A204.1 (cell line): ENCODE data around the gene FAM168B.

Experiments used
- FAIRE-seq: peaks from 2 replicates; lab custom pipeline; 2012; peaks lifted over from hg19 to GRCh38; lab: Jason Lieb, UNC

The FAM168B gene

DNA sequence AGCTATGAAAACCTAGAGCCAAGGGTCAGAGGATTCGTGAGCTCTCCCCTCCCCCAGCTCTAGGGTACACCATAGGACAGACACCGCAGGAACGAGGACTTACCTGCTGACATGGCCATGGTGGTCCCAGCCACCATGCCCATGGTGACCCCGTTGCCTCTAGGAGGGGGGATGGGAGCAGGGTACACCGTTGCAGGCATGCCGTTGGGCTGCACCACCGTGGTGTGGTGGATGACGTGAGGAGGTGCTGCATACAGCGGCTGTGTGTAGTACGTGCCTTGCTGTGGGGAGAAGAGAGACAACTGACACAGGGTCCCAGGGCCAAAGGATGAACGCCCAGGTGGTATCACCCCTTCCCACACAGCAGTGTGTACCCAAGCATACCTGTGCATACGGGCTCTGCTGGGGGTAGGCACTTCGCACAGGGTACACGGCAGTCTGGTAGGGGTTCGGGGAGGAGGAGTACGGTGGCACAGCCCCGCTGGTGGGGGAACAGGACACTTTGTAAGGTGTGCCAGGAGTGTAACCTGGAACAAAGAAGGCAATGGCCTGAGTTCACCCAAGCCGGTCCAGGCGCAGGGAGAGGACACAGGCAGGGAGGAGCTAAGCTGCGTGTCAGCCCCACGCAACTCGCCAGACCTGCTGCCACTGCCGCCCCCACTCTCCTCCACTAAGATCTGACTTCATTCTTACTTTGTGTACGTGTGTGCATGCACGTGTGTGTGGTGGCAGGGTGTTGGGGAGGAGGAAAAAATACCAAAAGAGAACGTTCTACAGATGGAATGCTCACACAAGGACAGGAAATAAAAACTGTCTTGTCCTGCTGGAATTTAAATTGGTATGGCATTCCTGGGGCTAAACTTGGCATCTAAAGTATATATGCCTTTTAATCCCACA, 37.8 kb downstream of the FAM168B start:
- FAIRE-seq, result no peak

DNA sequence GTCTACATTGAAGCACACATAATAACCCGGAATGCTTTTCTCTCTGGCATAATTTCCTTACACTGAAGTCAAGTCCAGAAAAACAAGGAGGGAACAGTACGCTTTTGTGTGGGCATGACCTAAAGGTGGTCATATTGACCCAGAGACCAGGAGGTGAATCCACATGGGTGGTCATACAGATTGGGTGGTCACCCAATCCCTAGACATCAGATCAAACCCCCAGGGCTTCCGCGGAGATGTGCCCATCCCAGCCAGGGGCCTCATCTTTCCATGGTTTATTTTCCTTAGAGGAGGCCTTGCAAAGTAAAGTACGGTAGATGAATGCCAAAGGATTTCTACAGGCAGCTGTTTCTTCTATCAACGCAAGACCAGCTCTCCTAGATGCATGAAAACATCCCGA, 38.8 kb downstream of the FAM168B start:
- no peak for FAIRE-seq

DNA sequence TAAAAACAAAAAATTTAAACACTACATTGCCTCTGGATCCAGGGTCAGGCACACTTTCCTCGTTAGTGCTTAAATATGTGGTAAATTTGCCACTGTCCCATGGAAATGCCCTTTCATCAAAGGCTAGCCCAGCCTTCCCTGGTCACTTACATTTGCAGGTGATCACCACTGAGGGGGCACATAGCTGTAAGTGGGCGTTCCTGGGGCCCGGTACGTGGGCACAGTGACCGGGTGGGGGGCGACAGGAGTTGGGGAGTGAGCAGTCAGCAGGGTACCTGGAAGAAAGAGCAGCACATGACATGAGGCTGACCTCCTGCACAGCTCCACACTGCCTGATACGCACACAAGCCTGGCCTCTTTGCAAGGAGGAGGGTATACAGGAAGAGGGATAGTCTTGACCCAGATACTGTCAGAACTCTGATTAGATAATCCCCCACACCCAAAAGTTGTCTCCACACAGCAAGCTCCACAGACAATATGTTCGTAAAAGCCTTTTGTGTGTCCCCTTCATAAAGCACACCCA, 40.5 kb downstream of the FAM168B start:
- no peak for FAIRE-seq

DNA sequence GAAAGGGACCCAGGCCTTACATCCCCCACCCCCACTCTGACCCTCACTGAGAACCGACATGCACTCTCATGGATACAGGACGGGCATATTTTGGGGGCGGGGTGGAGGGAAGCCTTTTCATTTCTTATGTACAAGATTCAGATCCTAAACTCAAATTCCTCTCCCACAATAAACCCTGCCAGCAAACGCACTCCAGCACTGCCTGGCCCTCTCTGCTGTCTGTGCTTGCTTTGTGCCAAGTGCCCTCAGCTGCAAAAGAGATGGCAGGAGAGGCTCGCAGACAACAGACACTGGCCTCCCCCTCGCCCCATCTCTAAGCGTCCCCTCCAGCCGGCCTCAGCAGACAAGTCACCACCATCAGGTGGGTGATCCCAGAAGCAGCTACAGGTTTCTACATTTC, 42.4 kb downstream of the FAM168B start:
- no peak for FAIRE-seq

DNA sequence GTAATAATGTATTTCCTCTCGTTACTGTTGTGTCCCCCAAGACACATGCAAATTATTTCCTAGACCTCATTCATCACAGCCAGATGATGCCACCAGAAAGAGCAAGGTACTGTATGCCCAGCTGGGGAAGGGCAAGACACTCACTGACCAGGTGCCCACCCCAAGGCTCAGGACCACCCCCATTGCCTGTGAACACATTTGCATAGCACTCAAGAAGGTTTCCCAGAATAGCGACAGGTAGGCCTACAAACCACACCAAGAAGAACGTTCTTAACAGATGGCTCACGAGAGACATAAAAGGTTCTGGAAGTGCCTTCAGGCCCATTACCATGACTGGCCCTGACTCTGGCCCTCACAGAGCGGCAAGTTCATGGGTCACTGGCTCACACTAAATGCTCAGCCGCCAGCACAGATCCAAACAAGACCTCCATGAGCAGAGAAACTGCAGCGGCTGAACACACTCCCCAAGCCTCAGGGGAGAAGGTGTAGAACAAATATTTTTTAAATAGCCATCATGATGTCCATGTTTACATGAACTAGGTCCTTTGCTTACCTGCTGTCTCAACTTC, 44.0 kb downstream of the FAM168B start:
- no peak for FAIRE-seq

DNA sequence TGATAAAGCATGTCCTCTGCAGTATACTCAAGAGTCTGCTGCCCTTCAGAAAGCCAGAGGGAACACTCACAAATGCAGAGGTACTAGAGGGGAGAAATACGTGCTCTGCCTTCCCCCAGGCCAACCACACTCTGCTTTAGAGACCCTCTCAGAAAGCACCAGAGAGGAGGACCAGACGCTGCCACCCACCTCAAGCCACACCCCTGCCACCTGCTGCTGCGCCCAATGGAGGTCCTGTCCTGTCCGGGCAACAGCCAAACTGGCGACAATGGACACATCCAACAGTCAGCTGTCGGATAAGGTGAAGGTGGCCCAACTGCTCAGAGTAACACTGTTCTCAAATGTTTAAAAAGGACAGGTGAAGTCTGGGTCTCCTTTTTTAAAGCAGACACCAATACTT, 44.6 kb downstream of the FAM168B start:
- no peak for FAIRE-seq

DNA sequence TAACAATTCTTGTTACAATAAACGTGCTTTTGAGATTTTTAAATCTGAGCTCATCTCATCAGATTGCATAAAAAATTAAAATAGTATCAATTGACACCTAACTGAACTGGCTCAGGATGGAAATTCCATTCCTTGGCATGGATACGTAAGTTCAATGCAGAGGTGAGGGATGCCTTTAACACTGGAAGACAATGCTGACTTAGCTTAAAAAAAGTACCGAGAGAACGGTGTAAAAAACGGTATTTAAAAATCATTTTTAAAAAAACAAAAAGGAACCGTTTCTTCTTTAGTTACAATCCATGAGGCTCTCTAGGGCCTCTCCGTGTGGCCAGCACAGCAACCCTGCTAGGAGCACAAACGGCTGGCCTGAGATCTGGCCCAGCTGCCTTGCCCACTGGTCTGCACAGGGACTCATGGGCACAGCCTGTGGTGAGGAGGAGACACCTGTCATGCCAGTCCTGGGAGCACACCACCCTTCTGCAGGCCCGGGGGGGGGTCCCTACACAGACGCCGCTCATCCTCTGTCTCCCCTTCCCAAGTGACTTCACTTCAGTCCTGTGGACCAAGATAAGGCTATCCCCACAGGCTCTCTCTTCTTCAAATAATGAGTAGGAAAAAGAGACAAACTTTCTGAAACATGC, 45.2 kb downstream of the FAM168B start:
- no peak for FAIRE-seq

DNA sequence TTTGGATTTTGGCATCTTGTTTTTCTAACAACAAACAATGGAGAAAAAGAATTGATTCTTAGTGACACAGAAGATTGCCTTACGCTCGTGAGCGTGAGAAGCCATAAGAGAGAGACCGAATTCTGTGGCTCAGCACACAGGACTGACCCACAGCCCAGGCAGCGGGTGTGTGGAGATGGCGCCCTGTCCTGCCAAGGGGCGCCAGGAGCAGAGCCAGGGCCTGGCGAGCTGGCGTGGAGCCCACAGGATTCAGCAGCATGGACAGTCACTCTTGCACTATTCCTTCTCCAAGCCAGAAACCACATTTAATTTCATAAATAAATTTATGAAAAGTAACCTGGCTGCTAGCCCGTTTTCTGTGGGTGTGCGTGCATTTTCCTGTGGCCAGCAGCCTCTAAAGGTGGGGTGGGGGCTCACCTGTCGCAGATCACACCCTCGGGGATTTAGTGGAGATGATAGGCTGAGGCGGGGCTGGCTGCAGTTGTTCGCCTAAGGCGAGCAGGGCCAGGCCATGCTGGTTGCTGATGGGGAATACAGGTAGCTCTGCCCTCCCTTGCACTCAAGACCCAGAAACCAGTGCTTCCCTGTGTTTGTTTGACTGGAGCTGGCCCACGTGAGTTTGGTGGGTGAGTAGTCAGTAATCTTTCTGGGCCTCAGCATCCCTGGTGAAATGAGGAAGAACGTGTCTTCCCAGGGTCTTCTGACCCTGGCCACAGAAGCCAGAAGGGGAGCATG, 46.2 kb downstream of the FAM168B start:
- no peak for FAIRE-seq

DNA sequence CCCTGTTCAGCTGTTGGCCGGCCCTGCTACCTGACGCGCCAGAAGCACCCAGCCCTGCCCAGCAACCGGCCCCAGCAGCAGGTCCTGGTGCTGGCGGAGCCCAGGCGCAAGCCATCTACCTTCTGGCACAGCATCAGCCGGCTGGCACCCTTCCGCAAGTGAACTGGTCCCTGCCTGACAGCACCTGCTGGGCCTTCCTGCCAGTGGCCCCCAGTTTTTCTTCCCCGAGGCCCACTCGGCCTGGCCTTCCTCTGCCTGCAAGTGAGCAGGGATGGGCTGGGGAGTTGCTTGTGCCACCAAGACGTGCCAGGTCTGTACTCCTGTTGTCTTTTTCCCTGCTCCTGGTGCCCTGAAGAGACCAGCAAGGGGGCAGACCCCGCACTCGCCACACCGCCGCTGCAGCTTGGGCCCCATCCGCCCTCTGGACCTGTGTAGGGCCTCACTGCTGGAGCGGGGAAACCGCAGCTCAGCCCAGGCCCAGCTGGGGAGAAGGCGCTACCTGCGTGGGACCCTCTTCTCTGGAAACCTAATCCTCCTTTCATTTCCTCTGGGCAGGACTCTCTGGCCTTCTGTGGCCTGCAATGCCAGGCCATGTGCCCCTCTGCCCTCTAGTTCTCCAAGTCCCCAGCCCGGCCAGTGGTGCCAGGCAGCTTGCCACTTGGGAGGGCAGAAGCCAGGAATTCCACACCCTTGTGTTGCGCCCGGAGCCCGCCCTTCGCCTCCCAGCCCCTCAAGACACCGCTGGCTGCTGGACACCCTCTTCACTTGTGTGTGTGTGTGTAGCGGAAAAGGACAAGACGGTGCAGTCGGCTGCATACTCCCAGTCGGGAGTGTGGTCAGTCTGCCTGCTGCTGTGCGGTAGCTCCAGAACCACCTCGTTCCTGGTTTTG, 47.0 kb downstream of the FAM168B start:
- FAIRE-seq, result no peak

DNA sequence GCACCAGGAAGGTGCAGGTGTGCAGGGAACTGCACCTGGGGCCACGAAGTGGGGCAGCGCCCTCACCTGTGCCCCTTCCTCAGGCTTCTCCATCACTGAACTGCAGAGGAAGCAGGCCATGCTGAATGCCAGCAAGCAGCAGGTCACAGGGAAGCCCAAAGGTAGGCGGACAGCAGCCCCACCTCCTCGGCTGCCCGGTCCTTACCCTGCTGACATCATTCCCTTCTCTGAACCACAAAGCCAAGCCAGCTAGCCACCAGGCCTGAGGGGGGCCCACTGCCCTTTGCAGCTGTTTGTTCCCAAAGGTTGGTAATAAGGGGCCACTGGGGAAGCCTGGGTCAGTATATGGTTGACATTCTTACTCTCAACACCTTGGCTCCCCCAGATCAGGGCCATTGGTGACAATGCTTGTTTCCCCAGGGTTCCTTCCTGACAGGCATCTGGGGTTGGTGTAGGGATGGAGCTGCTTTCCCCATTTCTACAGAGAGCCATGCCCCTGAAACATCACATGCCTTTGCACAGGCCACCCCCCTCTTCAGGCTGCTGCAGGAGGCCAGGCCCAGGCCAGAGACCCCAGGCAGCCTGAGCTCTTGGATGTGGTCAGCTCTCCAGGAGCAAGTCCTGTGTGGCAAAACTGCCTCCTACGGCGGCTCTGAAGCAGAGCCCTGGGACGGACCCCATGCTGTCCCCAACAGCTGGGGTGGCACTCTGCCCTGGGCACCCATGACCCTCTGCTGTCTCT, 47.8 kb downstream of the FAM168B start:
- no peak for FAIRE-seq

DNA sequence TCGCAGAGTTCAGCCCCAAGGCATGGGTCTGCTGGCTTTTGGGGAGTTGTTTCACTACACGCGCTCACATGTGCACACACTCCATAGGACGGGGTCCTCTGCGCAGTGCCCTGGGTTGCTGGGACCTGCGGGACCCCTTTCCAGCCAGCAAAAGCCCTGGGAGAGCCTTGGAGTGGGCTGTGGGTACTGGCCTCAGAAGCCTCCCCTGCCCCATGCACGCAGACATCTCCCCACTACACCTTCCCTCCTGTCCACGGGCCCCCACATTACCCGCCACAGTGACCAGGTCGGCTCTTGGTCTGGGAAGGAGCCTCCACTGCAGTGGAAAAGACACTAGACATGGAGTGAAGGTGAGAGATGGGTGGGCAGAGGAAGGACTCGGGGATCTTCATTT, 48.5 kb downstream of the FAM168B start:
- FAIRE-seq, result no peak

DNA sequence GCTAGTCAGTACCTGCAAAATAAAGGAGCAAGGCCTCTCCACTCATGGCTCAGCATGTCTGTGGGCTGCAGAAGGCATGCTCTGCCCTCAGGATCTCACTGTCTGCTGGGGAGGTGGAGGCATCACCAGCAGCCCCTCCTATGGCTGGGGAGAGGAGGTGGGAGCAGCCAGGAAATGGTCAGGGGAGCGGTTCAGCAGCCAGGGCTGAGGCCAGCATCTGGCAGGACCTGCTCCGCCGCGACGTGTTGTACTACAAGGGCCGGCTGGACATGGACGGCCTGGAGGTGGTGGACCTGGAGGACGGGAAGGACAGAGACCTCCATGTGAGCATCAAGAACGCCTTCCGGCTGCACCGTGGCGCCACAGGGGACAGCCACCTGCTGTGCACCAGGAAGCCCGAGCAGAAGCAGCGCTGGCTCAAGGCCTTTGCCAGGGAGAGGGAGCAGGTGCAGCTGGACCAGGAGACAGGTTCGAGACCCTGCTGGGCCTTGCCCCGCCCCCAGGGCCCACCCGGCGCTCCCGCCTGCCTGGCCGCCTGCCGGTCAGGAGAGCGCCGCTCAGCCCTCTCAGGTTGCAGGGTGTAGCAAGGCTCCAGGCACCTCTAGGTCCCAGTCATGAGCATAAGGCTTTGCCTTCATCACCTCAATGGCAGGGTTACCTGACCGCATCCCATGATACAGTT, 49.0 kb downstream of the FAM168B start:
- no peak for FAIRE-seq

DNA sequence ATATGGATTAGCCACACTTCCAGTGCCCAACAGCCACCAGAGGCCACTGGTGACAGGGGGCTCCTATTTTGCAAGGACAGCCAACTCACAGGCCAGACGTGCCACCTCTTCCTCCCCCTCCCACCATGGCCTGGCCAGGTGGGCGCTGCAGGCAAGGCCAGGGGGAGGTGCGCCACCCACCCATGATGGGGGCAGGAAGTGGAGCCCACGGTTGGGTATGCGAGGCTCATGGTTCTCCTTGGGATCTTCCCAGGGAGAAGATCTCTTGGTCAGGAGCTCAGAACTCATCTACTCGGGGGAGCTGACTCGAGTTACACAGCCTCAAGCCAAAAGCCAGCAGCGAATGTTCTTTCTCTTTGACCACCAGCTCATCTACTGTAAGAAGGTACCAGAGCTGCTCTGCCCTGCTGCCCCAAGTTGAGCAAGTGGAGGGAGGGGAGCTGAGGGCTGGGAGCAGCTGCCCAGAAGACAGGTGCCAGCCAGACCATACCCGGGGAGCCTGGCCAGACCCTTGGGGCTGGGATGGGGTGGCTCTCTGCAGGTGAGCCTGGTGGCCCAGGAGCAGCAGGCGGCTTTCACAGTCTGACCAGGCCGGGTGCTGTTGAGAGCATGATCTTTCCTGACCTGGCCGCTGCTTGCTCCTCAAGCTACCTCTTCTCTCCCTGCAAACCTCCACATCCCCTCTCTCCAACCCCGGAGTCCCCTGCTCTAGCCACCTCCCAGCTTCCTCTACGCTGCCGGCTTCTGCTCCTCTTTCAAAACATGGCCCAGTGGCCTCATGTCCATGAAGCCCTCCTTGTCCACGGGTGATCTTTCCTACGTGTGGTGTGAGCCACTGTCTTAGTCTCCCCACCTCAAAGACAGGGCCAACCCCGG, 49.8 kb downstream of the FAM168B start:
- no peak for FAIRE-seq

DNA sequence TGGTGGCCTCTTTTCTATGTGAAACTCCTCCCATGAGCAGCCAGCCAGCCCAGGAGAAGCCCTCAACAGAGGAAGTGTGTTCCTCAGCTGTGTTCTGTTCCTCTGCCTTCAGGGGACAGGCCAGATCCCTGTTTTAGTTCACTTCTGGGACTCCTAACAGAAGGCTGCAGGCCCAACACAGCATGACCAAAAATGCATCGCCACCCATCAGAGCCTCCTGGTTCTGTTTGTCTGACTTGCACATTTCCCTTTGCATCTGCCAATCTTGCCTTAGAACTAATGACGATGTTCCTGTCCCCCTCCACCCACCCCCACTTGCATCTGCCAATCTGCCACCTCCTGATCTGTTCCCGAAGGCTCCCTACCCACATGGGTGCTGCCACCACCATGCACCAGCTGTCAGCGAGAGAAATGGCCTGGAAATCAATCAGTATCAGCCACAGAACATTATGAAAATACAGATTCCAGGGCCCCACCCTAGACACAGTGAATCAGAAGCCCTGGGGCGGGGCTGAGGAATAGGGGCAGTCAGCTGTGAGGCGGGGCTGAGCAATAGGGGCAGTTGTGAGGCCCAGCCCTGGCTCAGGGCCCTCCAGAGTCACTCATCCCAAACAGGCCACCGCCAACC, 51.0 kb downstream of the FAM168B start:
- FAIRE-seq, result no peak

DNA sequence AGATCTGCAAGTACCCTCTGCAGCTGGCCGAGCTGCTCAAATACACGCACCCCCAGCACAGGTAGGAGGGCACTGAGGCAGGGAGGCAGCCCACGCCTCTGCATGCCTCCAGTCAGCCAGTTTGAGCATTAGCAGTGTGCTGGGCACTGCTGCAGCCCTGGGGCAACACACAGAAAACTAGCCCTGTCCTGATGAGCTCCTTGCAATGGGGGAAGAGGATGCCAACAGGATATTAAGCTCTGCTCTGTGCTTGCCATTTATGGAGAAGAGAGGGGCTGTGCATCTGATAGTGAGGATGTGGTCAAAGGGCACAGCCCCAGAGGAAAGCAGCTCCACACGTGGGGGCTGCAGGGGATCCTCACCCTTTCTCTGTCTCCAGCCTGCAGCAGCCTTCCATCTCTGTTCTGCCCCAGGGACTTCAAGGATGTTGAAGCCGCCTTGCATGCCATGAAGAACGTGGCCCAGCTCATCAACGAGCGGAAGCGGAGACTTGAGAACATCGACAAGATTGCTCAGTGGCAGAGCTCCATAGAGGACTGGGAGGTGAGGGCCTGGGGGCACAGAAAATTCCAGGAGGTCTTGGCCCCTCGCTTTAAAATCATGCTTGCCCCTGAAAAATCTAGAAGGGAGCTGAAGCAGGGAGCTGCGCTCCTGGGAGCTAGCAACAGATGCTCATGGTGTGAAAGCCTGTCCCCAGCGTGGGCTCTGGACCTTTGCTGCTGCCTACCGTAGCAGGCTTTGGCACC, 51.7 kb downstream of the FAM168B start:
- FAIRE-seq, result no peak

DNA sequence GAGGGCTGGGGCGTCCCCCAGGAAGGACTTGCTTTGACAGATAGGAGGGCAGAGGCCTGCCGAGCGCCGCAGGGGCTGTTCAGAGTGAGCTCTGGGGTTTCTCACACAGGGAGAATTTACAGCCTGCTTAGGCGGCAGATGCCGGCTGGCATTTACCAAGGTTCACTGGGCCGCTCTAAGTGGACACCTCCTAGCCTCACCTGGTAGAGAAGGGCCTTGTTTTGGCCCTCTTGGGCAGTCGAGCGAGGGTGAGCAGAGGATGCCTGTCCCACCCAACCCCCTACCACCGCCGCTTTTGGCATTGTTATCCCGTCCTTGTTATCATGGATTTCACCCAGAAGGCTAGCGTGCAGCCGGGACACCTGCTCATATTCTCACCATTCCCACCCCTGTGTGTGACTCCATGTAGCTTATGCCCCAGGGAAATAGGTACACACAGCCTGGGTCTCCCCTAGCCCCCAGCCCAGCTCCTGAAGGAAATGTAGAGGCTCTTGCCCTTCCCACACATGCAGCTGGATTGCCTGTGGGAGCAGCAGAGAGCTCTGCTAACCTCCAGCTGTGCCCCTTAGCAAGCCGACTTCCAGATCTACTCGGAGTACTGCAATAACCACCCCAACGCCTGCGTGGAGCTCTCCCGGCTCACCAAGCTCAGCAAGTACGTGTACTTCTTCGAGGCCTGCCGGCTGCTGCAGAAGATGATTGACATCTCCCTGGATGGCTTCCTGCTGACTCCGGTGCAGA, 52.4 kb downstream of the FAM168B start:
- FAIRE-seq, result no peak
